H1 (cell line): ENCODE results near the gene OR11H6. TPM values are rescaled to one million over a fixed set of nuclear protein-coding genes. Genes with fewer than 3 reads are reported as not detected.
"Not testable (repeated sequence)": the region's sequence is repeated elsewhere in the genome, so short reads cannot be mapped to it uniquely, and the experiment has no call there.

Source experiments
- CTCF ChIA-PET: fragments of 300-600 bp; sonication (Branson Sonifier 250); formaldehyde crosslinking; loops from one replicate; lab custom pipeline; 2021; ENCODE audit not compliant: partially characterized antibody; lab: Charles Lee
- POLR2A ChIA-PET: fragments of 300-600 bp; sonication (Branson Sonifier 250); formaldehyde crosslinking; loops from one replicate; lab custom pipeline; 2021; ENCODE audit warnings: inconsistent platforms; ENCODE audit not compliant: partially characterized antibody; lab: Charles Lee
- DNase-seq, 2 experiments: peaks; one replicate each; pipeline versions ENCODE4 v3.0.0 to v3.0.0-alpha.2; 2010 to 2022; ENCODE audit warnings: low spot score in 2 of 2, low read depth in 1 of 2, mixed read lengths in 1 of 2
- FAIRE-seq: peaks from 2 replicates; lab custom pipeline; 2011; peaks lifted over from hg19 to GRCh38; lab: Jason Lieb, UNC
- H2AFZ ChIP-seq: 2 replicates; pipeline ENCODE4 v1.8.1; 2012; ENCODE audit warnings: low read length, inconsistent platforms
- H2AK5ac ChIP-seq: 2 replicates; pipeline ENCODE4 v1.6.1; 2013; ENCODE audit warnings: low read depth, low read length
- H2BK120ac ChIP-seq: replicated peaks from 2 replicates; pipeline ENCODE3; 2013; ENCODE audit warnings: low read depth, low read length, inconsistent platforms
- H2BK12ac ChIP-seq: 2 replicates; pipeline ENCODE4 v1.6.1; 2013; ENCODE audit warnings: low read depth, low read length
- H2BK15ac ChIP-seq: 2 replicates; pipeline ENCODE4 v1.6.1; 2013; ENCODE audit warnings: low read length
- H2BK20ac ChIP-seq: 2 replicates; pipeline ENCODE4 v1.6.1; 2013; ENCODE audit warnings: low read length
- H2BK5ac ChIP-seq: 2 replicates; pipeline ENCODE4 v1.6.1; 2013; ENCODE audit warnings: low read depth, low read length
- H3K14ac ChIP-seq: 2 replicates; pipeline ENCODE4 v1.6.1; 2013; ENCODE audit warnings: inconsistent platforms; ENCODE audit not compliant: insufficient read length
- H3K18ac ChIP-seq: 2 replicates; pipeline ENCODE4 v1.6.1; 2013; ENCODE audit warnings: low read length; ENCODE audit errors: extremely low read depth
- H3K23ac ChIP-seq: 2 replicates; pipeline ENCODE4 v1.6.1; 2013; ENCODE audit warnings: inconsistent platforms; ENCODE audit not compliant: insufficient read length
- H3K23me2 ChIP-seq: 2 replicates; pipeline ENCODE4 v1.6.1; 2013; ENCODE audit warnings: low read depth, low read length
- H3K27ac ChIP-seq: 2 replicates; pipeline ENCODE4 v1.6.1; 2011; ENCODE audit warnings: low read depth, low read length, inconsistent platforms
- H3K27me3 ChIP-seq, 4 experiments: replicated peaks in 1 of 4; 1 replicate in 1 of 4; 2 replicates in 3 of 4; pipeline versions ENCODE4 v1.6.1 to v1.8.1; 2011 to 2013; ENCODE audit warnings: low read length in 3 of 4, mild to moderate bottlenecking in 3 of 4, inconsistent platforms in 2 of 4, mixed read lengths in 2 of 4, moderate library complexity in 1 of 4; ENCODE audit not compliant: control insufficient read depth in 3 of 4, insufficient read depth in 3 of 4; ENCODE audit errors: extremely low read depth in 1 of 4
- H3K36me3 ChIP-seq, 4 experiments: 2 replicates each; pipeline versions ENCODE4 v1.6.1 to v1.8.1; 2011 to 2013; ENCODE audit warnings: mild to moderate bottlenecking in 4 of 4, low read length in 3 of 4, moderate library complexity in 2 of 4, control low read depth in 1 of 4, inconsistent platforms in 1 of 4; ENCODE audit not compliant: insufficient read depth in 4 of 4, control insufficient read depth in 2 of 4
- H3K4ac ChIP-seq: replicated peaks from 2 replicates; pipeline ENCODE3; 2013; ENCODE audit warnings: low read length, low read depth, mixed read lengths, inconsistent platforms; ENCODE audit not compliant: insufficient read length
- H3K4me1 ChIP-seq, 4 experiments: replicated peaks in 1 of 4; 1 replicate in 1 of 4; 2 replicates in 3 of 4; pipeline versions ENCODE4 v1.6.1 to v1.8.1; 2011 to 2013; ENCODE audit warnings: low read length in 3 of 4, inconsistent platforms in 2 of 4, mixed read lengths in 1 of 4; ENCODE audit not compliant: insufficient read depth in 4 of 4, control insufficient read depth in 3 of 4
- H3K4me2 ChIP-seq, 2 experiments: 2 replicates each; pipeline versions ENCODE4 v1.6.1 to v1.8.1; 2011 to 2013; ENCODE audit warnings: low read depth in 2 of 2, low read length in 2 of 2, control low read depth in 1 of 2, inconsistent platforms in 1 of 2, mild to moderate bottlenecking in 1 of 2; ENCODE audit not compliant: insufficient read depth in 1 of 2
- H3K4me3 ChIP-seq, 4 experiments: fragments of 200-600, 300-600 bp in 1 of 4; sonication (generic), shearing (Covaris generic), sonication (Bioruptor Twin) in 1 of 4; 2 replicates each; pipeline versions ENCODE4 v1.5.1 to v1.8.1; 2011 to 2016; ENCODE audit warnings: low read length in 4 of 4, low read depth in 3 of 4, control low read depth in 2 of 4, inconsistent platforms in 2 of 4, mild to moderate bottlenecking in 2 of 4, mixed read lengths in 1 of 4, moderate library complexity in 1 of 4; ENCODE audit not compliant: insufficient read depth in 2 of 4; ENCODE audit errors: extremely low read depth in 1 of 4
- H3K56ac ChIP-seq: replicated peaks from 2 replicates; pipeline ENCODE3; 2013; ENCODE audit warnings: low read depth, mild to moderate bottlenecking, mixed read lengths, low read length, inconsistent platforms; ENCODE audit not compliant: insufficient read length
- H3K79me1 ChIP-seq: 2 replicates; pipeline ENCODE4 v1.6.1; 2013; ENCODE audit warnings: low read depth, low read length, control low read depth
- H3K79me2 ChIP-seq, 2 experiments: 2 replicates each; pipeline versions ENCODE4 v1.6.1 to v1.8.1; 2012 to 2013; ENCODE audit warnings: low read length in 2 of 2, mild to moderate bottlenecking in 2 of 2, inconsistent platforms in 1 of 2; ENCODE audit not compliant: insufficient read depth in 2 of 2, control insufficient read depth in 1 of 2
- H3K9ac ChIP-seq, 4 experiments: replicated peaks in 1 of 4; 1 replicate in 1 of 4; 2 replicates in 3 of 4; pipeline versions ENCODE4 v1.6.1 to v1.8.1; 2011 to 2013; ENCODE audit warnings: low read depth in 3 of 4, low read length in 3 of 4, control low read depth in 2 of 4, mild to moderate bottlenecking in 2 of 4, moderate library complexity in 2 of 4, inconsistent platforms in 1 of 4; ENCODE audit errors: extremely low read depth in 1 of 4
- H3K9me3 ChIP-seq, 2 experiments: 2 replicates each; pipeline versions ENCODE4 v1.6.1 to v1.8.1; 2012 to 2013; ENCODE audit warnings: mild to moderate bottlenecking in 2 of 2, moderate library complexity in 2 of 2, control low read depth in 1 of 2, inconsistent platforms in 1 of 2, low read depth in 1 of 2, low read length in 1 of 2, mixed read lengths in 1 of 2; ENCODE audit not compliant: insufficient read depth in 2 of 2
- H4K20me1 ChIP-seq, 2 experiments: replicated peaks in 1 of 2; 2 replicates each; pipeline versions ENCODE3 to v1.8.1; 2011 to 2013; ENCODE audit warnings: inconsistent platforms in 2 of 2, low read length in 2 of 2, mild to moderate bottlenecking in 1 of 2; ENCODE audit not compliant: insufficient read depth in 2 of 2, control insufficient read depth in 1 of 2
- H4K5ac ChIP-seq: 2 replicates; pipeline ENCODE4 v1.6.1; 2013; ENCODE audit warnings: low read length, low read depth, mixed read lengths, inconsistent platforms; ENCODE audit not compliant: insufficient read length
- H4K8ac ChIP-seq: 2 replicates; pipeline ENCODE4 v1.8.0; 2013; ENCODE audit warnings: mild to moderate bottlenecking, moderate library complexity, low read length, inconsistent platforms; ENCODE audit not compliant: insufficient read depth; ENCODE audit errors: extremely low read depth
- H4K91ac ChIP-seq: replicated peaks from 2 replicates; pipeline ENCODE3; 2013; ENCODE audit warnings: low read length, mixed read lengths, inconsistent platforms; ENCODE audit not compliant: insufficient read length
- ATF2 ChIP-seq: IDR thresholded peaks from 2 replicates; pipeline ENCODE4 v1.6.1; 2012; ENCODE audit warnings: low read length, inconsistent platforms
- CBX8 ChIP-seq: fragments of 300-800, 300-1000 bp; sonication (generic); IDR thresholded peaks from 2 replicates; pipeline ENCODE4 v1.7.1; 2016; ENCODE audit warnings: low read depth, low read length, borderline replicate concordance
- RXRA ChIP-seq: IDR thresholded peaks from 2 replicates; pipeline ENCODE4 v1.6.1; 2011; ENCODE audit warnings: low read depth, mild to moderate bottlenecking, low read length, moderate library complexity; ENCODE audit not compliant: insufficient read depth
- WGBS, 2 experiments: shearing (Covaris generic) in 1 of 2; methylation state at CpG; one replicate each; pipeline versions ENCODE4 v1.1.6 to v1.1.7; 2013 to 2015; ENCODE audit warnings: low lambda C conversion rate in 2 of 2, mixed read lengths in 2 of 2, inconsistent platforms in 1 of 2, low coverage in 1 of 2, missing lambda C conversion rate in 1 of 2; ENCODE audit not compliant: insufficient replicate concordance in 2 of 2, insufficient coverage in 1 of 2, insufficient read length in 1 of 2; ENCODE audit errors: extremely low coverage in 1 of 2, missing lambda C conversion rate in 1 of 2; 5-methylcytosine and 5-hydroxymethylcytosine counted together
- polyA plus RNA-seq, 7 experiments: library from polyadenylated mRNA; depleted of rRNA in 3 of 7; stranded (reverse) in 5 of 7; unstranded in 2 of 7; fragments of >200 nt in 5 of 7; fragments of 200-250 nt in 2 of 7; gene quantifications; 1 replicate in 5 of 7; 2 replicates in 1 of 7; 4 replicates in 1 of 7; pipeline versions ENCODE4 v1.2.1 to v1.2.3, GENCODE V29; 2011 to 2013; ENCODE audit warnings: missing spikeins in 2 of 7, mixed read lengths in 2 of 7
- total RNA-seq: library from RNA; stranded (reverse); fragmentation: NEBNext Ultra II Directional; extraction: Animal tissue kit (Norgen Biotek cat#: 25700); gene quantifications from 2 replicates; pipeline ENCODE4 v1.2.1, GENCODE V29; 2021

The OR11H6 gene
- total and polyA plus RNA-seq, 2 of the 8 experiments (the other 6 are each of a cell fraction or from before 2014, with no cell fraction given): not detected

- TF ChIP-seq RXRA: no peak
- no peak for TF ChIP-seq CBX8
- no peak for TF ChIP-seq ATF2
Observed at GRCh38 chr14:20228681-20229080, 5.2 kb downstream of the OR11H6 start, which contains the start of gene OR11H7 (continued).

- H3K23me2 ChIP-seq, H3K56ac ChIP-seq, H3K4me2 ChIP-seq, H3K23ac ChIP-seq, H2AFZ ChIP-seq, CTCF ChIA-PET, H2AK5ac ChIP-seq, H3K4ac ChIP-seq, H2BK15ac ChIP-seq, POLR2A ChIA-PET, H3K36me3 ChIP-seq, H2BK120ac ChIP-seq, H3K4me1 ChIP-seq, H3K79me2 ChIP-seq, DNase-seq, H3K4me3 ChIP-seq, H3K27ac ChIP-seq, H2BK20ac ChIP-seq, H4K91ac ChIP-seq, H3K79me1 ChIP-seq, H3K14ac ChIP-seq, H3K18ac ChIP-seq, FAIRE-seq, H3K9ac ChIP-seq, H2BK12ac ChIP-seq, H3K27me3 ChIP-seq, H4K20me1 ChIP-seq, H2BK5ac ChIP-seq, H4K8ac ChIP-seq, H4K5ac ChIP-seq: not testable (repeated sequence)
- peaks cover 11 to 22% of the 10 kb centered on the region in 2 experiments; a peak in 3 of 4 replicates for H3K9me3 ChIP-seq
- 82% methylated on average over 2 of the region's 4 CpGs; no CpG with 5 or more reads in 1 of the 2 experiments for WGBS, 2 experiments
Observed at GRCh38 chr14:20235415-20235814, 11.9 kb downstream of the OR11H6 start.
